ENCODE data around the gene MAPK12. TPM values are rescaled to one million over a fixed set of nuclear protein-coding genes. Genes with fewer than 3 reads are reported as not detected.
"Not testable (repeated sequence)": the region's sequence is repeated elsewhere in the genome, so short reads cannot be mapped to it uniquely, and the experiment has no call there.

The MAPK12 gene
- total RNA-seq, 1 experiment from 2014 or later, result 21.1 TPM

GRCh38 chr22:50206599-50206998, 54.9 kb downstream of the MAPK12 start:
- CTCF ChIA-PET, result no interaction called here
- Mint-ChIP-seq H3K27ac (ENCODE audit: unreplicated experiment) (no peak overlapping the region), H3K4me1 (ENCODE audit: low read depth, unreplicated experiment) (peaks cover 16% of the 10 kb centered on the region), H3K4me3 (ENCODE audit: low read depth, unreplicated experiment) (no peak overlapping the region), H3K36me3 (ENCODE audit: insufficient read depth, unreplicated experiment) (peaks cover 82% of the 10 kb centered on the region), H3K9me3 (ENCODE audit: low read depth, unreplicated experiment) (no peaks in the 10 kb centered on the region), H3K27me3 (ENCODE audit: unreplicated experiment) (no peaks in the 10 kb centered on the region)
- BruUV-seq (replicated peaks), result no TSS peak
- TF ChIP-seq CTCF (IDR thresholded peaks at IDR 0.05; ENCODE audit: unreplicated experiment), result peak; percentile 74
- intact Hi-C loops (cut with micrococcal nuclease; ENCODE audit: unreplicated experiment), result no loop called here
- DNase-seq, result peak; percentile 34

- intact Hi-C loops (cut with micrococcal nuclease; ENCODE audit: unreplicated experiment), result no loop called here
- H3K36me3 Mint-ChIP-seq (ENCODE audit: insufficient read depth, unreplicated experiment), result peaks cover 84% of the 10 kb centered on the region
These were observed 55.5 kb downstream of the MAPK12 start for GRCh38 chr22:50205781-50206569.

GRCh38 chr22:50204998-50205397, 56.5 kb downstream of the MAPK12 start:
- BruUV-seq (replicated peaks); CTCF ChIA-PET; H3K27ac Mint-ChIP-seq (ENCODE audit: unreplicated experiment); H3K9me3 Mint-ChIP-seq (ENCODE audit: low read depth, unreplicated experiment); DNase-seq; H3K27me3 Mint-ChIP-seq (ENCODE audit: unreplicated experiment); H3K4me3 Mint-ChIP-seq (ENCODE audit: low read depth, unreplicated experiment); intact Hi-C loops (cut with micrococcal nuclease; ENCODE audit: unreplicated experiment): not testable (repeated sequence)
- H3K4me1 Mint-ChIP-seq (ENCODE audit: low read depth, unreplicated experiment), result peaks cover 16% of the 10 kb centered on the region
- H3K36me3 Mint-ChIP-seq (ENCODE audit: insufficient read depth, unreplicated experiment), result peaks cover 90% of the 10 kb centered on the region

More at GRCh38 chr22:50205781-50206569, 55.5 kb downstream of the MAPK12 start:
- H3K27me3 Mint-ChIP-seq (ENCODE audit: unreplicated experiment), result no peaks in the 10 kb centered on the region
- H3K4me1 Mint-ChIP-seq (ENCODE audit: low read depth, unreplicated experiment), result peaks cover 16% of the 10 kb centered on the region
- no peak overlapping the region for H3K4me3 Mint-ChIP-seq (ENCODE audit: low read depth, unreplicated experiment)
- no peaks in the 10 kb centered on the region for H3K9me3 Mint-ChIP-seq (ENCODE audit: low read depth, unreplicated experiment)
- DNase-seq, result no peak
- CTCF ChIA-PET, result no interaction called here
- no TSS peak for BruUV-seq (replicated peaks)
- no peak for TF ChIP-seq CTCF (IDR thresholded peaks at IDR 0.05; ENCODE audit: unreplicated experiment)
- H3K27ac Mint-ChIP-seq (ENCODE audit: unreplicated experiment), result no peak overlapping the region

GRCh38 chr22:50204571-50204970, 56.9 kb downstream of the MAPK12 start:
- CTCF ChIA-PET, result interaction anchor here (0.7 kb wide), 1 partner anchor 138 kb away, joined by 3 read pairs; no protein-coding TSS in a partner anchor
- intact Hi-C loops (cut with micrococcal nuclease; ENCODE audit: unreplicated experiment), result no loop called here
- TF ChIP-seq CTCF (IDR thresholded peaks at IDR 0.05; ENCODE audit: unreplicated experiment), result no peak
- Mint-ChIP-seq H3K9me3 (ENCODE audit: low read depth, unreplicated experiment) (no peaks in the 10 kb centered on the region), H3K4me3 (ENCODE audit: low read depth, unreplicated experiment) (no peak overlapping the region), H3K36me3 (ENCODE audit: insufficient read depth, unreplicated experiment) (peaks cover 90% of the 10 kb centered on the region), H3K27me3 (ENCODE audit: unreplicated experiment) (no peaks in the 10 kb centered on the region), H3K27ac (ENCODE audit: unreplicated experiment) (no peak overlapping the region), H3K4me1 (ENCODE audit: low read depth, unreplicated experiment) (peaks cover 16% of the 10 kb centered on the region)
- no TSS peak for BruUV-seq (replicated peaks)
- DNase-seq, result no peak

- Mint-ChIP-seq H3K27me3 (ENCODE audit: unreplicated experiment) (no peaks in the 10 kb centered on the region), H3K27ac (ENCODE audit: unreplicated experiment) (no peak overlapping the region), H3K36me3 (ENCODE audit: insufficient read depth, unreplicated experiment) (peaks cover 90% of the 10 kb centered on the region), H3K4me3 (ENCODE audit: low read depth, unreplicated experiment) (no peak overlapping the region), H3K9me3 (ENCODE audit: low read depth, unreplicated experiment) (no peaks in the 10 kb centered on the region), H3K4me1 (ENCODE audit: low read depth, unreplicated experiment) (peaks cover 16% of the 10 kb centered on the region)
- no peak for DNase-seq
- BruUV-seq (replicated peaks), result no TSS peak
- no peak for TF ChIP-seq CTCF (IDR thresholded peaks at IDR 0.05; ENCODE audit: unreplicated experiment)
- CTCF ChIA-PET, result no interaction called here
- intact Hi-C loops (cut with micrococcal nuclease; ENCODE audit: unreplicated experiment), result no loop called here
These were observed 58.2 kb downstream of the MAPK12 start for GRCh38 chr22:50203288-50203687.
